Esophagus squamous epithelium (tissue), 5 donors: ENCODE results near the gene TP53I13. TPM values are rescaled to one million over a fixed set of nuclear protein-coding genes. Genes with fewer than 3 reads are reported as not detected.

Source experiments
- DNase-seq: peaks from one replicate; lab custom pipeline; 2025; lab: John Stamatoyannopoulos, UW
- H3K27ac ChIP-seq, 4 donors: fragments of 200-600 bp; sonication (generic); one replicate each; pipeline ENCODE4 v1.5.1; 2016 to 2019; ENCODE audit warnings: mild to moderate bottlenecking in 1 of 4
- H3K27me3 ChIP-seq, 4 donors: fragments of 200-600 bp; sonication (generic); 1 replicate in 3 of 4; 2 replicates in 1 of 4; pipeline versions ENCODE4 v1.5.1 to v1.6.0; 2017 to 2021; ENCODE audit warnings: antibody characterized with exemption in 1 of 4
- H3K36me3 ChIP-seq, 3 donors: fragments of 200-600 bp; sonication (generic); one replicate each; pipeline ENCODE4 v1.5.1; 2016 to 2019
- H3K4me1 ChIP-seq, 3 donors: fragments of 200-600 bp; sonication (generic); one replicate each; pipeline ENCODE4 v1.5.1; 2017 to 2019
- H3K4me3 ChIP-seq, 4 donors: fragments of 200-600 bp; sonication (generic); 1 replicate in 3 of 4; 2 replicates in 1 of 4; pipeline ENCODE4 v1.5.1; 2016 to 2019; ENCODE audit warnings: mild to moderate bottlenecking in 2 of 4, moderate library complexity in 1 of 4
- H3K9me3 ChIP-seq, 3 donors: fragments of 200-600 bp; sonication (generic); one replicate each; pipeline ENCODE4 v1.5.1; 2016 to 2019
- POLR2A ChIP-seq, 4 donors: fragments of 450-650 bp; IDR thresholded peaks; one replicate each; pipeline ENCODE4 v1.6.1; 2017; ENCODE audit warnings: antibody characterized with exemption in 4 of 4, mild to moderate bottlenecking in 4 of 4, moderate library complexity in 3 of 4
- WGBS, 2 donors: methylation state at CpG; one replicate each; pipeline ENCODE4 v1.1.5; 2018; 5-methylcytosine and 5-hydroxymethylcytosine counted together
- intact Hi-C: fragments of 100-400 bp; cut with DNase I; formaldehyde crosslinking; loops from one replicate; pipeline ENCODE4 v1.15.0; 2022
- total RNA-seq, 4 donors: library from RNA; depleted of rRNA; stranded (reverse); fragments of >200 nt; gene quantifications; one replicate each; pipeline ENCODE4 v1.1.0, GENCODE V29; 2016
- TF ChIP-seq, protein P1 (sequence below), 6 experiments: fragments of 450-650 bp in 4 of 6; fragments of 200-600 bp in 2 of 6; sonication (generic) in 2 of 6; IDR thresholded peaks; one replicate each; pipeline ENCODE4 v1.5.1; 2016 to 2019; ENCODE audit warnings: antibody characterized with exemption in 6 of 6, mild to moderate bottlenecking in 4 of 6, moderate library complexity in 4 of 6
- donor health status: DM: yes; HTN: yes; CAD: no.

Gene TP53I13
- total RNA-seq, 4 donors from 2014 or later: 11.8 to 34.9 (median 21.8) TPM

GRCh38 chr17:29546085-29546484 is 22.4 kb upstream of the TP53I13 start:
- peaks cover 0 to 8% (median 3%) of the 10 kb centered on the region in 3 donors for H3K4me1 ChIP-seq
- H3K27ac ChIP-seq: no peak overlapping the region
- no peak for TF ChIP-seq POLR2A (IDR thresholded peaks at IDR 0.05)
- 95 to 100% methylated on average over 1 of the region's 1 CpG for WGBS, 2 donors
- H3K9me3 ChIP-seq: no peaks in the 10 kb centered on the region
- no peaks in the 10 kb centered on the region for H3K27me3 ChIP-seq
- intact Hi-C loops: no loop called here
- no peak overlapping the region for H3K4me3 ChIP-seq
- DNase-seq: no peak
- H3K36me3 ChIP-seq: peaks cover 5 to 44% (median 10%) of the 10 kb centered on the region in 3 donors

GRCh38 chr17:29546830-29547229 is 21.7 kb upstream of the TP53I13 start:
- TF ChIP-seq POLR2A (IDR thresholded peaks at IDR 0.05): no peak
- TF ChIP-seq, protein P1, sequence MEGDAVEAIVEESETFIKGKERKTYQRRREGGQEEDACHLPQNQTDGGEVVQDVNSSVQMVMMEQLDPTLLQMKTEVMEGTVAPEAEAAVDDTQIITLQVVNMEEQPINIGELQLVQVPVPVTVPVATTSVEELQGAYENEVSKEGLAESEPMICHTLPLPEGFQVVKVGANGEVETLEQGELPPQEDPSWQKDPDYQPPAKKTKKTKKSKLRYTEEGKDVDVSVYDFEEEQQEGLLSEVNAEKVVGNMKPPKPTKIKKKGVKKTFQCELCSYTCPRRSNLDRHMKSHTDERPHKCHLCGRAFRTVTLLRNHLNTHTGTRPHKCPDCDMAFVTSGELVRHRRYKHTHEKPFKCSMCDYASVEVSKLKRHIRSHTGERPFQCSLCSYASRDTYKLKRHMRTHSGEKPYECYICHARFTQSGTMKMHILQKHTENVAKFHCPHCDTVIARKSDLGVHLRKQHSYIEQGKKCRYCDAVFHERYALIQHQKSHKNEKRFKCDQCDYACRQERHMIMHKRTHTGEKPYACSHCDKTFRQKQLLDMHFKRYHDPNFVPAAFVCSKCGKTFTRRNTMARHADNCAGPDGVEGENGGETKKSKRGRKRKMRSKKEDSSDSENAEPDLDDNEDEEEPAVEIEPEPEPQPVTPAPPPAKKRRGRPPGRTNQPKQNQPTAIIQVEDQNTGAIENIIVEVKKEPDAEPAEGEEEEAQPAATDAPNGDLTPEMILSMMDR (IDR thresholded peaks at IDR 0.05): no peak
- 91 to 97% methylated on average over 1 of the region's 1 CpG for WGBS, 2 donors
- H3K27me3 ChIP-seq: no peaks in the 10 kb centered on the region
- peaks cover 5 to 37% (median 10%) of the 10 kb centered on the region in 3 donors for H3K36me3 ChIP-seq
- no peak overlapping the region for H3K27ac ChIP-seq
- intact Hi-C loops: no loop called here
- H3K4me1 ChIP-seq: peaks cover 0 to 8% (median 3%) of the 10 kb centered on the region in 3 donors
- no peak overlapping the region for H3K4me3 ChIP-seq
- no peaks in the 10 kb centered on the region for H3K9me3 ChIP-seq
- DNase-seq: no peak

DNA sequence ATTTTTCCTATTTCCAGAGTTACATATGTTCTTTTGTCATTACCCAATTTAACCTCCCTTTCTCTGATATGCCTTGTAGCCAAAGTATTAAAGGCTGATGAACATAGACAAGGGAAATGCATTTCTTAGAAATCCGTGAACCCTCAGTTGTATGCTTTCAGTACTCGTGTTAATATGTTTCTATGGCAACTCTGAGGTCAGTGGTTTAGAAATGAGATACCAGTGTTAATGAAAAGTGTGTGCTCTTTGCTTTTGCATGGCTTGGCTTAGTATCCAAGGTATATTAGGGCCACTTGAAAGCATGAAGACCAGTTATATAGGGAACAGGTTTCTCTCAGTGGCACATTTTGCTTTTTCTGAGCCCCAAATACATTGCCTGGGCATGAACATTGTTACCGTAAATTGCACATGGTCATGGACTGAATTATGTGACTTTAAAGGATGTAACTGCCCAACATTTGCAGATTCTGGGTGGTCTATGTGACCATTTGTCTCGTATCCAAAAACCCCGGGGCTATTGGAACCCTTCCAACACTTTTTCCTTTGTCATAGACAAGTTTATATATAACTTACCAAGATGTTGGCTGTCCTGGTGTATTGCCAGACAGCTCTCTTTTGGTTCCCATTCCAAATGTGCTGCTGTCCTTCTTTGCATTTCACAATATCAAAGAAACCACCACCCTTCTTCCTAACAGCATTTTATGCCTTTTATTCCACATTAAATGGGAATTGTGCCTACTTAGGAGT is 19.2 kb upstream of the TP53I13 start:
- TF ChIP-seq, protein P1 (IDR thresholded peaks at IDR 0.05): no peak
- no peak for TF ChIP-seq POLR2A (IDR thresholded peaks at IDR 0.05)
- no peaks in the 10 kb centered on the region for H3K9me3 ChIP-seq
- peaks cover 0 to 8% (median 3%) of the 10 kb centered on the region in 3 donors for H3K4me1 ChIP-seq
- DNase-seq: no peak
- no peaks in the 10 kb centered on the region for H3K27me3 ChIP-seq
- H3K27ac ChIP-seq: no peak overlapping the region
- H3K36me3 ChIP-seq: peaks cover 0 to 11% (median 0%) of the 10 kb centered on the region in 3 donors
- intact Hi-C loops: no loop called here
- WGBS, 2 donors: 26 to 32% methylated on average over 5 of the region's 5 CpGs
- H3K4me3 ChIP-seq: no peak overlapping the region

- Histone ChIP-seq H3K27ac (no peak overlapping the region), H3K36me3 (no peaks in the 10 kb centered on the region), H3K9me3 (no peaks in the 10 kb centered on the region), H3K27me3 (no peaks in the 10 kb centered on the region), H3K4me1 (peaks cover 0 to under 1% (median 0%) of the 10 kb centered on the region in 3 donors), H3K4me3 (no peak overlapping the region)
- TF ChIP-seq, protein P1 (IDR thresholded peaks at IDR 0.05): no peak
- TF ChIP-seq POLR2A (IDR thresholded peaks at IDR 0.05): no peak
- intact Hi-C loops: no loop called here
- DNase-seq: no peak
- 71 to 87% methylated on average over 3 of the region's 3 CpGs for WGBS, 2 donors
These were observed 12.7 kb upstream of the TP53I13 start for GRCh38 chr17:29555840-29556239.

GRCh38 chr17:29557085-29557738 is 11.3 kb upstream of the TP53I13 start:
- Histone ChIP-seq H3K27me3 (no peaks in the 10 kb centered on the region), H3K9me3 (no peaks in the 10 kb centered on the region), H3K4me1 (peaks cover 0 to 14% (median 7%) of the 10 kb centered on the region in 3 donors), H3K4me3 (no peak overlapping the region), H3K36me3 (peaks cover 0 to 9% (median 0%) of the 10 kb centered on the region in 3 donors), H3K27ac (no peak overlapping the region)
- 90 to 100% methylated on average over 1 of the region's 1 CpG for WGBS, 2 donors
- DNase-seq: no peak
- intact Hi-C loops: no loop called here
- TF ChIP-seq, protein P1 (IDR thresholded peaks at IDR 0.05): no peak
